ENCODE results near the gene DMKN. TPM values are rescaled to one million over a fixed set of nuclear protein-coding genes. Genes with fewer than 3 reads are reported as not detected.

The DMKN gene
- total and polyA plus RNA-seq, 2 of the 4 experiments (the other 2 are of a cell fraction), result 0.36 to 2.4 TPM

- no peaks in the 10 kb centered on the region for H3K4me1 ChIP-seq (ENCODE audit: control insufficient read depth, insufficient read depth, low read length)
- 58% methylated on average over 19 of the region's 53 CpGs; no CpG with 5 or more reads in 1 of the 2 experiments for WGBS, 2 experiments (ENCODE audit: extremely low coverage in 2 of 2, insufficient read length in 1 of 2)
- H2AK9ac ChIP-seq (replicated peaks; ENCODE audit: low read depth, low read length, poor library complexity), result no peak overlapping the region
- peaks cover 52% of the 10 kb centered on the region for H3K27me3 ChIP-seq (ENCODE audit: control insufficient read depth, insufficient read depth, low read length)
- H3K4ac ChIP-seq (ENCODE audit: low read depth, low read length), result no peak overlapping the region
- H3K9ac ChIP-seq (ENCODE audit: low read depth, low read length), result no peak overlapping the region
- no peak overlapping the region for H4K8ac ChIP-seq (ENCODE audit: low read depth in 2 of 2, low read length in 2 of 2)
- H2AFZ ChIP-seq (replicated peaks; ENCODE audit: low read length, poor library complexity), result peak overlapping the region; percentile 90
- no peak overlapping the region for H3K4me3 ChIP-seq (ENCODE audit: insufficient read depth, low read depth, low read length)
- no peak overlapping the region for H2BK20ac ChIP-seq (ENCODE audit: low read depth, low read length)
- H3K36me3 ChIP-seq (ENCODE audit: control insufficient read depth, insufficient read depth, low read length), result no peaks in the 10 kb centered on the region
- H3K9me3 ChIP-seq (ENCODE audit: control insufficient read depth, insufficient read depth, low read length), result no peaks in the 10 kb centered on the region
- dilution Hi-C loops (cut with HindIII; ENCODE audit: low sequenced_read_pairs, unreplicated experiment) (no loop called here), in situ Hi-C loops (cut with MboI; ENCODE audit: low sequenced_read_pairs) (no loop called here), intact Hi-C loops (cut with micrococcal nuclease) (no loop called here)
- H4K91ac ChIP-seq (ENCODE audit: insufficient read depth, low read depth, low read length), result no peak overlapping the region
- no peak overlapping the region; the same call in 1 of the 2 replicates for H3K23ac ChIP-seq (ENCODE audit: low read depth, low read length)
- H2BK15ac ChIP-seq (ENCODE audit: low read depth, low read length), result no peak overlapping the region
- H4K20me1 ChIP-seq (ENCODE audit: insufficient read depth, low read length), result no peaks in the 10 kb centered on the region
- no peaks in the 10 kb centered on the region for H3K79me1 ChIP-seq (ENCODE audit: low read depth in 1 of 2, low read length in 2 of 2)
- no peak overlapping the region for H3K18ac ChIP-seq (ENCODE audit: low read depth, low read length)
- H3K9me1 ChIP-seq (ENCODE audit: insufficient read depth, low read length), result 0 out of 2 replicates have a peak, but pooled peaks cover 3% of the 10 kb centered on the region
- ChIA-PET CTCF (interaction anchor here (1.6 kb wide), 1 partner anchor 11 kb away, joined by 6 read pairs; no protein-coding TSS in a partner anchor), POLR2A (ENCODE audit: unreplicated experiment) (no interaction called here)
- H2AK5ac ChIP-seq (ENCODE audit: low read depth, low read length), result no peak overlapping the region
- H2BK120ac ChIP-seq (ENCODE audit: low read depth, low read length), result no peak overlapping the region
- H3K4me2 ChIP-seq (ENCODE audit: low read depth, low read length), result peak overlapping the region; percentile 46
- H2BK5ac ChIP-seq (ENCODE audit: low read depth, low read length, poor library complexity, severe bottlenecking), result no peak overlapping the region
- ATAC-seq (ENCODE audit: low read depth), result no peak
- H3K14ac ChIP-seq (replicated peaks; ENCODE audit: low read depth, low read length), result no peak overlapping the region
- BruUV-seq (replicated peaks), result no TSS peak
- no peak overlapping the region for H3K27ac ChIP-seq (ENCODE audit: insufficient read depth, low read length)
- H3K56ac ChIP-seq (ENCODE audit: extremely low read depth, insufficient read depth, low read length), result no peak overlapping the region
- DNase-seq, result no peak
- H4K5ac ChIP-seq (ENCODE audit: low read depth, low read length), result no peak overlapping the region
- TF ChIP-seq MXI1 (IDR thresholded peaks at IDR 0.05; ENCODE audit: borderline replicate concordance, low read depth, low read length) (no peak), SMC3 (IDR thresholded peaks at IDR 0.05; ENCODE audit: low read depth, low read length) (no peak), RCOR1 (IDR thresholded peaks at IDR 0.05; ENCODE audit: insufficient replicate concordance, low read length) (no peak), USF2 (IDR thresholded peaks at IDR 0.05; ENCODE audit: low read depth, low read length) (no peak), NFE2L2 (IDR thresholded peaks at IDR 0.05; ENCODE audit: low read depth, low read length) (no peak), RAD21 (IDR thresholded peaks at IDR 0.05; ENCODE audit: low read length) (no peak), MAFK (IDR thresholded peaks at IDR 0.05; ENCODE audit: low read depth, low read length) (no peak), CEBPB (IDR thresholded peaks at IDR 0.05; ENCODE audit: low read depth, low read length) (no peak), FOS (IDR thresholded peaks at IDR 0.05; ENCODE audit: low read depth, low read length) (no peak), ELK1 (IDR thresholded peaks at IDR 0.05; ENCODE audit: borderline replicate concordance, low read depth, low read length) (no peak), BHLHE40 (IDR thresholded peaks at IDR 0.05; ENCODE audit: low read depth, low read length) (no peak), MAZ (IDR thresholded peaks at IDR 0.05; ENCODE audit: borderline replicate concordance, low read depth, low read length) (no peak), CHD1 (IDR thresholded peaks at IDR 0.05; ENCODE audit: low read depth, low read length) (no peak), POLR2A (IDR thresholded peaks at IDR 0.05; ENCODE audit: low read depth, low read length) (no peak)
- TF ChIP-seq, protein P1, sequence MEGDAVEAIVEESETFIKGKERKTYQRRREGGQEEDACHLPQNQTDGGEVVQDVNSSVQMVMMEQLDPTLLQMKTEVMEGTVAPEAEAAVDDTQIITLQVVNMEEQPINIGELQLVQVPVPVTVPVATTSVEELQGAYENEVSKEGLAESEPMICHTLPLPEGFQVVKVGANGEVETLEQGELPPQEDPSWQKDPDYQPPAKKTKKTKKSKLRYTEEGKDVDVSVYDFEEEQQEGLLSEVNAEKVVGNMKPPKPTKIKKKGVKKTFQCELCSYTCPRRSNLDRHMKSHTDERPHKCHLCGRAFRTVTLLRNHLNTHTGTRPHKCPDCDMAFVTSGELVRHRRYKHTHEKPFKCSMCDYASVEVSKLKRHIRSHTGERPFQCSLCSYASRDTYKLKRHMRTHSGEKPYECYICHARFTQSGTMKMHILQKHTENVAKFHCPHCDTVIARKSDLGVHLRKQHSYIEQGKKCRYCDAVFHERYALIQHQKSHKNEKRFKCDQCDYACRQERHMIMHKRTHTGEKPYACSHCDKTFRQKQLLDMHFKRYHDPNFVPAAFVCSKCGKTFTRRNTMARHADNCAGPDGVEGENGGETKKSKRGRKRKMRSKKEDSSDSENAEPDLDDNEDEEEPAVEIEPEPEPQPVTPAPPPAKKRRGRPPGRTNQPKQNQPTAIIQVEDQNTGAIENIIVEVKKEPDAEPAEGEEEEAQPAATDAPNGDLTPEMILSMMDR (conservative IDR thresholded peaks at IDR 0.05; ENCODE audit: low read depth, low read length), result no peak
Observed at GRCh38 chr19:35558400-35559280, 45.2 kb upstream of the DMKN start.

Measured in IMR-90 (cell line).